Measurements from ENCODE around the gene DERL2. TPM values are rescaled to one million over a fixed set of nuclear protein-coding genes. Genes with fewer than 3 reads are reported as not detected.

The DERL2 gene
- polyA plus RNA-seq, 1 donor, result 88.2 TPM

DNA sequence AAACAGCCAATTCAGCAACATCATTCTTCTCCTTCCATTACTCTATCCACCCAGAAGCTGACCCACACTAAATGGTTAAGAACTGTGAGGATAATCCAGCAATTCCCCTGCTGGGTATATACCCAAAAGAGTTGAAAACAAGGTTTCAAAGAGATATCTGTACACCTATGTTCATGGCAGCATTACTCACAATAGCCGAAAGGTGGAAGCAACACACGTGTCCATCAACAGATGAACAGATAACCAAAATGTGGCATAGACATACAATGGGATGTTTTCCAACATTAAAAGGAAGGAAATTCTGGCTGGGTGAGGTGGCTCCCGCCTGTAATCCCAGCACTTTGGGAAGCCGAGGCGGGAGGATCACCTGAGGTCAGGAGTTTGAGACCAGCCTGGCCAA, 20.3 kb upstream of the DERL2 start:
- DNase-seq, result no peak

GRCh38 chr17:5502552-5502951, 16.6 kb upstream of the DERL2 start:
- no peak for DNase-seq

GRCh38 chr17:5501685-5502084, 15.7 kb upstream of the DERL2 start:
- no peak for DNase-seq

DNA sequence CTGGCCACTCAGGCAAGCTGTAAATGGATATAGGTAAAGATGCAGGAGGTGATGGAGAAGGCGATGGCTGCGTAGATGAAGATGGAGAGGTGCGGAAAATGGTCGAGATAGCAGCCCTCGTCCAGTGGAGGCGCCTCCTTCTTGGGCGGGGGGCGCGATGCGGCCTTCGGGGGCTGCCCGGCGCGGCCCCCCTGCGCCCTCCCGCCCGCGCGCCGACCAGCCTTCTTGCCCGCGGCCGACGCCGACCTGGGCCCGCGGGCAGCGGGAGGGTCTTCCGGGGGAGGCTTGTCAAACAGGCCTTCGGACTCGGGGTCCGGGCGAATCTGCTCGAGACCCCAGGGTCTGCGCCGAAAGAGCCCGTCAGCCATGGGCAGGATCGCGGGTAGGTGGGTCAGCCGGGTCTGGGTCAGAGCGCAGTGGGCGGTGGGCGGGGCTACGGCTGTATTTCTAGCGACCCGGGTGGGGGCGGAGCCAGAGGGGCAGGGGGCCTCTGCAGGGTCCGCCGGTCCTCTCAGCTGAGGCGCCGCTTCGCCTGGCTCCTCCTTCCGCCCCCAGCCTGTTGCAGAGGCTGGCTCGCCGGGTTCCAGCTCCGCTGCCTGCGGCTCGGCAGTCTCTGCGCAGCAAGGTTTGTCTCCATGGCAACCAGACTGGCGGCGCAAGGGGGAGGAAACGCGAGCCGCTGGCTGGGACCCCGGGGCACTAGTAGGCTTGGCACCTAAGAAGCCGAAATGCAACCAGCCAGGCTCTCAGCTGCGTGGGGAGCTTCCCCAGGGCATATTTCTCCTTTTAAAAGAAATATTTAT, 14.8 kb upstream of the DERL2 start:
- peak; percentile 94 for DNase-seq

DNA sequence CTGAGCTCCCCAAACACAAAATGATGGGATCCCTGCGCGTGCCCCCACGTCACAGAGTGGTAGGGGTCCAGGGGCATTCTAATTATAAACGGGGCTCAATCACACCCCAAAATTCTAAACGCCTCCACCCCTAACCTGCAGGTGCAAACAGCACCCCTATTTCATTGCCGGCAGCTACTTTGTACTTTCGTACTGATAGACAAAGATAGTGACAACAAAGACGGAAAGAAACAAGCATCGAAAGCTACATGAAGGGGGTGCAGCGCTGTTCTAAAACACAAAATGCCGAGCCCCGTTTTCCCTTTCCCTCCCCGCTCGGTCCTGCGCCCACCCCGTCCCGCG, 14.2 kb upstream of the DERL2 start:
- no peak for DNase-seq

DNA sequence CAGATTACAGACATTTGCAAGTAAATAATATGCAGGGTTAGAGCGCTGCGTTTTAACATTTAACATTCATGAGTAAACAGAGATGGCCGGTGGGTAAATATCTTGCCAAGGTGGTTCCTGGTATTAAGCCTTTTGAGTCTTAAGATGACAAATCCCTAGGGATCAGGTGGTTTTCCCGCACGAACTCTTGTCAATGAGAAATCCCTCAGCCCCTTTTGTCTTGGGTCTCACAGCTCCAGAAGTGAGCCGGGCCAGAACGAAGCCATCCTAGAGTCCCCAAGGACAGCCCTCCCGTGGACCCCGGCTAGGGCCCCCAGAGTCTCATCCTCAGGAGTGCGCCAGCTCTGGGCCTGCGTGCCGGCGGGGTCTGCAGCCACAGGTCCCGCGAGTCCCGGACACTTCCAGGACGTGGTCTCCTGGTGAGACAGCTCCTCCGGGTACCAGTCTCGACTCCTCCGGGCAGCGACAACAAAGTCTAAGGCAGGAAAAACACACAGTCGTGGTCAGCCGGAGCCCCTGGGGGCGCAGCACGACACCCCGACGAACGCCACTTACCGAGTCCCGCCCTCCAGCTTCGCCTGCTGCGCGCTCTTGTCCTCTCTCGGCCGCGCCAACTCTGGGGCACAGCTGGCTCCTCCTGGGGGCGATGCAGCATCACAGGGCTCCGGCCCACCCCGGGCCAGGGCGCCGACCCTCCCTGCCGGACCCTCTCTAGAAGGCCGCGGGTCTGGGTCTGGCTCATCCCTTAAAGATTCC, 13.7 kb upstream of the DERL2 start:
- no peak for DNase-seq

- DNase-seq, result no peak
These were observed 7.0 kb upstream of the DERL2 start for GRCh38 chr17:5492970-5493369.

DNA sequence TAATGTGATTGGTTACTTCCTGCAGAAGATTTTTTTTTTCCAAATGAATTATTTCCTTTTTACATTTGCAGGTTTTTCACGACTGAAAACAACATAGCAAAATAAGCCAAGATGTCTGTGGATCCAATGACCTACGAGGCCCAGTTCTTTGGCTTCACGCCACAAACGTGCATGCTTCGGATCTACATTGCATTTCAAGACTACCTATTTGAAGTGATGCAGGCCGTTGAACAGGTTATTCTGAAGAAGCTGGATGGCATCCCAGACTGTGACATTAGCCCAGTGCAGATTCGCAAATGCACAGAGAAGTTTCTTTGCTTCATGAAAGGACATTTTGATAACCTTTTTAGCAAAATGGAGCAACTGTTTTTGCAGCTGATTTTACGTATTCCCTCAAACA, 2.8 kb upstream of the DERL2 start:
- DNase-seq, result no peak

DNA sequence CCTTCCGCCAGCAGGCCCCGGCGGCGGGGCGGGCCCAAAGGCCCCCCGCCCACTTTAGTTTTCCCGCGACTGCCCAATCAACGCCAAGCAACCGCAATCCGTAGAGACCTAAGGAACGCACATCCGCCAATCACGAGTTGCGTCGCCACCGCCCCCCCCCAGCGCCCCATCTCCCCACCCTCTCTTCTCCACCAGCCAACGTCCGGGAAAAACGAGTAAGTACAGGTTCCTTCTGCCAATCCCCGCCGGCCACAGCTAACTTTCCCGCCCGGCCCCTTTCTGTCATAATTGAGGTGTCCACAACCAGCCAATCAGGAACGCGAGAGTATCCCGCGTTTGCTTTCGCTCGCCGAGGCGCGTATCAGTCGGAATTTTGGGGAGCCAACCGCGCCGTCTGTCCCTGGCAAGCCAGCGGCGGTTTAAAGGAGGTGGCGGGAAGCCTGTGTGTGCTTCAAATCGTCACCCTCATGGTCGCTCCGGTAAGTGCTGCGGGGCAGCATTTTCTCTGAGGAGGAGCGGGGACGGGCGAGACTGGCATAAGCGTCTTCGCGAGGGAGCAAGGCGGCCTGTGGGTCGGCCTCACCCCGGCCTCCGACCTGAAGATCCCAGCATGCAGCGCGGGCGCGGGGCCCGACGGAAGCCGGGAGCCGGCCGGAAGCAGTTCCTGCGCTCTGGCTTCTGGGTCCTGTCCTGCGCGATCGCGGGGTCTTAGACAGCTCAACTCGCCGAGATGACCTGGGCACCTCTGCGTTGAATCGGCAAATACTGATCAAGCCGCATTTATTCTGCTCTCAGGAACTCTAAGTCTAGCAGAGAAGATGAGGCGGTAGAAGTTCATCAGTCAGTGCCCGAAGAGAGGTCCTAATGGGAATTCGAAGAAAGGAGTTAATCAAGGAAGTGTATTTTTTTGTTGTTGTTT, 487 bp upstream of the DERL2 start, which contains the start of gene MIS12:
Gene MIS12, plus strand, starts transcription at position 361 of the 919 bp plus-strand sequence. CDS start 2,297 bp downstream, outside the sequence.
- peak; percentile 98 for DNase-seq

DNA sequence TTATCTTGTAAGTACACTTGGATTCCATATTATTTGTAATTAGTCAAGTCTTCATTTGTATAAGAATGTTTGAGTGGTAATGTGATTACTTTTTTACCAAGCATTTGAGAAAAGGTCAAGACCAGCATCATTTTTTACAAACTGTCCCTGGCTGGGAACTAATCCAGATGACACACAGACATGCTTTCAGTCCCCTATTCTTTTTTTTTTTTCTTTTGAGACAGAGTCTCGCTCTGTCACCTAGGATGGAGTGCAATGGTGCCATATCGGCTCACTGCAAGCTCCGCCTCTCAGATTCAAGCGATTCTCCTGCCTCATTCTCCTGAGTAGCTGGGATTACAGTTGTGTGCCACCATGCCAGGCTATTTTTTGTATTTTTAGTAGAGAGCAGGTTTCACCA, 4.5 kb downstream of the DERL2 start:
- no peak for DNase-seq

GRCh38 chr17:5480962-5481361, 5.0 kb downstream of the DERL2 start:
- no peak for DNase-seq

GRCh38 chr17:5478992-5479391, 7.0 kb downstream of the DERL2 start:
- no peak for DNase-seq

DNA sequence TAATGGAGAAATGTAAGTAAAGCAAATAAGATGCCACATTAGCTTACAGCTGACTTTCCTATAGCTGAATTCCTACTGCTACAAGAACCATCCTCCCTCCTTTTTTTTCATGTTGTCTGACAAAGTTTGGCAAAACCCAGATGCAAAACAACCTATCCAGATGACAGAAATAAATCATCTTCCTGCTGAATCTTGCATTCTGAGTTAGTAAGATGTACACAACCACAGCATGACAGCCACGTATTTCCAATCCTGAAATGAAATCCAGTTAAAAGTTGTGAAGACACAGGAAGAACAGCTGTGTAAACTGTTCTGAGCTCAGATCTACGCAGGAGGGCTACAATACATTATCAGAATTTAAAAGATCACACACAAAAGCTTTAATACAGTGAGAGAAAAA, 12.1 kb downstream of the DERL2 start:
- DNase-seq, result no peak

- no peak for DNase-seq
These were observed 13.5 kb downstream of the DERL2 start for GRCh38 chr17:5472511-5472910.

- no peak for DNase-seq
These were observed 17.9 kb downstream of the DERL2 start for GRCh38 chr17:5468075-5468473.

DNA sequence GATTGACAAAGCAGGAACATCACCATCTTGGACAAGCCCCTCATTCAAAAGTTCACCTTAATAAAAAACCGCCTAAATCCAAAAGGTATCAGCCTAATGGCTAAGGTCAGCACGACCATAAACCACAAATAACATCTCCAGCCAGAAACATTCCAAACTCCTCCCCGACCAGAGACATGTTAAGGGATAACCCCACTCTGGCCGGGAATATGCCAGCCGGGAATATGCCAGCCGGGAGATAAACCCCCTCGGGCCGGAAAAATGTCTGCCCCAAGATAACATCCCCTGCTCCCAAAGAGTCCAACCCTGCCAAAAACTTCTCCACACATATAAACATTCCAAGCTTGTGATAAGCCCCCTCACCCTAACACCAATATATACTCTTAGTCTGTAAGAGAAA, 18.6 kb downstream of the DERL2 start:
- DNase-seq, result no peak

DNA sequence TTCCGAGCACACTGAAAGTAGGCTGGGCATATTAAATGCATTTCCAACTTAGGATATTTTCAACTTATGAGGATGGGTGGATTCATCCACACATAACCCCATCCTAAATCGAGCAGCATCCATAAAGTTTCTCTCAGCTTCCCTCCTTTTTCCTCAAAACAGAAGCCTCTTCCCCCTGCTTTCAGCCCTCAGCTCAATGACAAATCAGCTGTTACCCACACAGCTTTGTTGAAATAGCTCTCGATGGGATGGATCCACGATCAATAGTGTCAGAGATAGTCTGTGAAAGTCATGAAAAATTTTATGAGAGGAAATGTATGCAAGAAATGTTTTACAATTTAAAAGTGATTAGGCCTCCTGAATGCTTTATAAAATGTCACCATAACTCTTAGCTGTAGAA, 19.7 kb downstream of the DERL2 start:
- DNase-seq, result no peak

- no peak for DNase-seq
These were observed 21.1 kb downstream of the DERL2 start for GRCh38 chr17:5464717-5465507.

- no peak for DNase-seq
These were observed 39.2 kb downstream of the DERL2 start for GRCh38 chr17:5446786-5447185.

- DNase-seq, result no peak
These were observed 41.8 kb downstream of the DERL2 start for GRCh38 chr17:5444209-5444608.

- DNase-seq, result no peak
These were observed 42.2 kb downstream of the DERL2 start for GRCh38 chr17:5443728-5444127.

DNA sequence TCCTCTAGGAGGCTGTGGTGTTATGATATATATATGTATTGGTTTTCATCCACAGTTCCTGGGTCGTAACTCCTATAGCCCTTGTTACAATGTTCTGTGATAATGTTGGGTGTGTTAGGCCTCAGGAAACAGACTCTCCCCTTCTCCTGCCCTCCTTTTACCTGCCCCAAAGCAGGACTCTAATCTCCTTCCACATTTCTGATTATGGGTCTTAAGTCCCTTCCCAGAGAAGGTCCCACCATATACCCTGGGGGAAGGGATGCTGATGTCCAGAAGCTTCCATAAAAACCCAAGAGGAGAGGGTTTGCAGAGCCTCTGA, 46.6 kb downstream of the DERL2 start:
- DNase-seq, result no peak
